AG04450 (cell line): ENCODE measurements around the gene GPR62. TPM values are rescaled to one million over a fixed set of nuclear protein-coding genes. Genes with fewer than 3 reads are reported as not detected.

Source experiments
- CTCF ChIA-PET: fragments of 300-600, 350-600 bp; formaldehyde crosslinking; extraction: SDS; loops from one replicate; lab custom pipeline; 2022; ENCODE audit warnings: antibody characterized with exemption, inconsistent platforms; lab: Charles Lee
- POLR2A ChIA-PET: fragments of 350-600 bp; formaldehyde crosslinking; extraction: SDS; loops from one replicate; lab custom pipeline; 2021; ENCODE audit warnings: antibody characterized with exemption, inconsistent platforms; lab: Yijun Ruan, JAX
- DNase-seq: peaks from one replicate; pipeline ENCODE4 v3.0.0-alpha.2; 2011; ENCODE audit warnings: low read depth, low spot score
- H3K27ac ChIP-seq: one replicate; pipeline ENCODE4 v1.5.1; 2012; ENCODE audit warnings: low read depth, low read length, control low read depth
- H3K27me3 ChIP-seq: one replicate; pipeline ENCODE4 v1.6.0; 2012; ENCODE audit warnings: low read length; ENCODE audit not compliant: control insufficient read depth, insufficient read depth
- H3K4me3 ChIP-seq: 2 replicates; pipeline ENCODE4 v1.5.1; 2011; ENCODE audit warnings: mild to moderate bottlenecking, low read depth, low read length, control low read depth
- H3K9me3 ChIP-seq: 2 replicates; pipeline ENCODE4 v1.5.1; 2012; ENCODE audit warnings: low read length; ENCODE audit not compliant: control insufficient read depth, insufficient read depth
- polyA plus RNA-seq: library from polyadenylated mRNA; depleted of rRNA; stranded (reverse); fragments of >200 nt; gene quantifications from 2 replicates; pipeline ENCODE4 v1.2.3, GENCODE V29; 2011
- TF ChIP-seq, protein P1 (sequence below): IDR thresholded peaks from 2 replicates; pipeline ENCODE4 v1.5.1; 2011; ENCODE audit warnings: low read depth, low read length, control low read depth, inconsistent platforms

The GPR62 gene
- polyA plus RNA-seq, 1 experiment, result not detected

- H3K4me3 ChIP-seq, result peak within 1 kb of the TSS; percentile 78
- H3K9me3 ChIP-seq, result no peaks in the 10 kb centered on the region
- no peak for DNase-seq
- CTCF ChIA-PET, result interaction anchor here (0.6 to 3.6 kb wide), 2 partner anchors 26 to 1386 kb away, joined by 4 to 24 read pairs; partner anchors contain the start of genes PARP3 and RRP9
- H3K27ac ChIP-seq, result peak within 1 kb of the TSS; percentile 61
- POLR2A ChIA-PET, result interaction anchor here (0.6 to 1.8 kb wide), 5 partner anchors 15 to 48 kb away, joined by 3 to 7 read pairs (median 3); partner anchors contain the start of genes ACY1, PARP3, RPL29 and RRP9
- TF ChIP-seq, protein P1, sequence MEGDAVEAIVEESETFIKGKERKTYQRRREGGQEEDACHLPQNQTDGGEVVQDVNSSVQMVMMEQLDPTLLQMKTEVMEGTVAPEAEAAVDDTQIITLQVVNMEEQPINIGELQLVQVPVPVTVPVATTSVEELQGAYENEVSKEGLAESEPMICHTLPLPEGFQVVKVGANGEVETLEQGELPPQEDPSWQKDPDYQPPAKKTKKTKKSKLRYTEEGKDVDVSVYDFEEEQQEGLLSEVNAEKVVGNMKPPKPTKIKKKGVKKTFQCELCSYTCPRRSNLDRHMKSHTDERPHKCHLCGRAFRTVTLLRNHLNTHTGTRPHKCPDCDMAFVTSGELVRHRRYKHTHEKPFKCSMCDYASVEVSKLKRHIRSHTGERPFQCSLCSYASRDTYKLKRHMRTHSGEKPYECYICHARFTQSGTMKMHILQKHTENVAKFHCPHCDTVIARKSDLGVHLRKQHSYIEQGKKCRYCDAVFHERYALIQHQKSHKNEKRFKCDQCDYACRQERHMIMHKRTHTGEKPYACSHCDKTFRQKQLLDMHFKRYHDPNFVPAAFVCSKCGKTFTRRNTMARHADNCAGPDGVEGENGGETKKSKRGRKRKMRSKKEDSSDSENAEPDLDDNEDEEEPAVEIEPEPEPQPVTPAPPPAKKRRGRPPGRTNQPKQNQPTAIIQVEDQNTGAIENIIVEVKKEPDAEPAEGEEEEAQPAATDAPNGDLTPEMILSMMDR, result no peak
- H3K27me3 ChIP-seq, result no peaks in the 10 kb centered on the region
Observed at GRCh38 chr3:51967384-51968169, 12.4 kb downstream of the GPR62 start, which contains the start of gene PCBP4. TSS of gene PCBP4 (minus strand) at chr3:51967454. CDS start at chr3:51961240, 6,214 bp downstream.

- Histone ChIP-seq H3K4me3 (peak overlapping the region; percentile 66), H3K9me3 (no peaks in the 10 kb centered on the region), H3K27ac (peak overlapping the region; percentile 61), H3K27me3 (no peaks in the 10 kb centered on the region)
- ChIA-PET POLR2A (interaction anchor here (0.9 to 1.8 kb wide), 3 partner anchors 15 to 26 kb away, joined by 3 to 5 read pairs (median 4); partner anchors contain the start of genes ACY1 and PARP3), CTCF (interaction anchor here (1.2 to 3.6 kb wide), 2 partner anchors 15 to 26 kb away, joined by 3 to 24 read pairs; partner anchors contain the start of genes ACY1, PARP3 and RRP9)
- DNase-seq, result no peak
- TF ChIP-seq, protein P1, result no peak
Observed at GRCh38 chr3:51968170-51968775, 13.1 kb downstream of the GPR62 start.

- Histone ChIP-seq H3K27ac (no peak overlapping the region), H3K27me3 (no peaks in the 10 kb centered on the region), H3K9me3 (no peaks in the 10 kb centered on the region; the same call in 1 of the 2 replicates), H3K4me3 (peak overlapping the region; percentile 66; the same call in 1 of the 2 replicates)
- POLR2A ChIA-PET, result interaction anchor here (0.9 to 1.8 kb wide), 2 partner anchors 14 to 26 kb away, joined by 4 to 5 read pairs; partner anchors contain the start of genes ACY1 and PARP3
- TF ChIP-seq, protein P1, result no peak
- CTCF ChIA-PET, result interaction anchor here (1.1 to 2.3 kb wide), 4 partner anchors 12 to 28 kb away, joined by 3 to 12 read pairs (median 4); partner anchors contain the start of genes ACY1 and RRP9
- DNase-seq, result no peak
Observed at GRCh38 chr3:51968883-51969678, 13.9 kb downstream of the GPR62 start.

DNA sequence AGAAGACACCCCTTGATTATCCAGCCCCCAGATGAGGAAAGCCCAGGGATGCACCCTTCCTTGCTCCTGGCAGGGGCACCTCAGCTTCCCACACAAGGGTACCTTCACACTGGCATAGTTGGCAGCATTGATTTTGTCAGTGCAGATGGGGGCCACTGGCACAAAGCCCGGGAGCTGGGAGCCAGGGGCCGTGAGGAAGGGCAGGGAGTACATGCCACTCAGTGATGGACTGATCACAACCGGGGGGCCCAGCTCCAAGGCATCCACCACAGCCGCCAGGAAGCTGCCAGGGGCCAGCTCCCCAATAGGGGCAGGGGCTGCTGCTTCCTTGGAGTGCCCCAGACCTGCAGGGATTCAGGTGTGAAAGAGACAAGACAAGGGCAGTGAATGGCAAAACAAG, 14.7 kb downstream of the GPR62 start:
- no peak for DNase-seq
- Histone ChIP-seq H3K27ac (no peak overlapping the region), H3K27me3 (no peaks in the 10 kb centered on the region), H3K4me3 (no peak overlapping the region), H3K9me3 (peaks cover 3% of the 10 kb centered on the region; the same call in 1 of the 2 replicates)
- POLR2A ChIA-PET, result no interaction called here
- TF ChIP-seq, protein P1, result no peak
- CTCF ChIA-PET, result interaction anchor here (1.1 to 2.3 kb wide), 3 partner anchors 13 to 28 kb away, joined by 3 to 12 read pairs (median 5); partner anchors contain the start of gene RRP9
